Spinal cord (tissue), 10 donors: ENCODE data around the gene VSTM4. TPM values are rescaled to one million over a fixed set of nuclear protein-coding genes. Genes with fewer than 3 reads are reported as not detected.
A peak's percentile ranks its signal among the peaks of the same experiment; 100 is the strongest.

Source experiments
- DNase-seq, 6 donors: peaks; one replicate each; pipeline versions ENCODE4 v3.0.0 to v3.0.0-alpha.2; 2013 to 2015; ENCODE audit warnings: low spot score in 6 of 6, low read depth in 4 of 6
- H3K27ac ChIP-seq: one replicate; pipeline ENCODE4 v1.5.1; 2013; ENCODE audit warnings: low read depth, low read length, control low read depth
- H3K27me3 ChIP-seq: one replicate; pipeline ENCODE4 v1.6.1; 2013; ENCODE audit warnings: low read length; ENCODE audit not compliant: control insufficient read depth, insufficient read depth
- H3K36me3 ChIP-seq: one replicate; pipeline ENCODE4 v1.6.1; 2013; ENCODE audit warnings: low read length; ENCODE audit not compliant: control insufficient read depth, insufficient read depth
- H3K4me1 ChIP-seq: one replicate; pipeline ENCODE4 v1.6.1; 2013; ENCODE audit warnings: low read length; ENCODE audit not compliant: control insufficient read depth, insufficient read depth
- H3K4me3 ChIP-seq: one replicate; pipeline ENCODE4 v1.5.1; 2013; ENCODE audit warnings: low read depth, low read length, control low read depth
- H3K9me3 ChIP-seq: one replicate; pipeline ENCODE4 v1.6.1; 2013; ENCODE audit warnings: low read length; ENCODE audit not compliant: control insufficient read depth, insufficient read depth
- WGBS: methylation state at CpG from one replicate; pipeline ENCODE4 v1.1.5; 2013; ENCODE audit warnings: missing lambda C conversion rate; ENCODE audit not compliant: insufficient coverage; 5-methylcytosine and 5-hydroxymethylcytosine counted together
- polyA plus RNA-seq, 2 donors: library from polyadenylated mRNA; unstranded; fragments of 120-200 nt; gene quantifications; one replicate each; pipeline ENCODE4 v1.2.1, GENCODE V29; 2013; ENCODE audit not compliant: insufficient read length in 2 of 2
- total RNA-seq, 2 donors: library from RNA; depleted of rRNA in 1 of 2; stranded (reverse); fragments of 120-200 nt in 1 of 2; fragments of >200 nt in 1 of 2; gene quantifications; one replicate each; pipeline versions ENCODE4 v1.2.3 to v1.2.4, GENCODE V29; 2013 to 2014
- donor health status: healthy.

Gene VSTM4
- total and polyA plus RNA-seq, 4 donors = 16.7 to 40.5 (median 24.6) TPM

DNA sequence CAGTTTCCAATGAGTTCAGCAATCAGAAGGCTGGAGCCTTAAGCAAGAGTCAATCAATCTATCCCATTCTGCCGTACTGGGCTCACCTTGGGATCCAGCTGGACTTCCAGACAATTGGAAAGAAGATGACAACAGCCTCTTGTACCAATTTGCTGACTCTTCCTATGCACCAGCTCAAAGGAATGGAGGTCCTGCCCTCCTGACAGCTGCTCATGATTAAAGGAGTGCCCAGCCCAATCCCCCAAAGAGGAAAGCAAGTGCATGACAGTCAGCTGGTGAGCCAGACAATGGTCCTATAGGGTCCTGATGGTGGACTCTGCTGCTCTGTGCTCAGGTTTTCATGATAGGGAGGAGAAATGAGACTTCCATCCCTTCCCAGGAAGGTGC lies 25.1 kb downstream of the VSTM4 start:
- Histone ChIP-seq H3K9me3 (peaks cover 6% of the 10 kb centered on the region), H3K27ac (no peak overlapping the region), H3K36me3 (peaks cover 7% of the 10 kb centered on the region), H3K27me3 (no peaks in the 10 kb centered on the region), H3K4me3 (no peak overlapping the region), H3K4me1 (peaks cover 16% of the 10 kb centered on the region)
- WGBS = 44% methylated on average over 1 of the region's 1 CpG
- no peak for DNase-seq

DNA sequence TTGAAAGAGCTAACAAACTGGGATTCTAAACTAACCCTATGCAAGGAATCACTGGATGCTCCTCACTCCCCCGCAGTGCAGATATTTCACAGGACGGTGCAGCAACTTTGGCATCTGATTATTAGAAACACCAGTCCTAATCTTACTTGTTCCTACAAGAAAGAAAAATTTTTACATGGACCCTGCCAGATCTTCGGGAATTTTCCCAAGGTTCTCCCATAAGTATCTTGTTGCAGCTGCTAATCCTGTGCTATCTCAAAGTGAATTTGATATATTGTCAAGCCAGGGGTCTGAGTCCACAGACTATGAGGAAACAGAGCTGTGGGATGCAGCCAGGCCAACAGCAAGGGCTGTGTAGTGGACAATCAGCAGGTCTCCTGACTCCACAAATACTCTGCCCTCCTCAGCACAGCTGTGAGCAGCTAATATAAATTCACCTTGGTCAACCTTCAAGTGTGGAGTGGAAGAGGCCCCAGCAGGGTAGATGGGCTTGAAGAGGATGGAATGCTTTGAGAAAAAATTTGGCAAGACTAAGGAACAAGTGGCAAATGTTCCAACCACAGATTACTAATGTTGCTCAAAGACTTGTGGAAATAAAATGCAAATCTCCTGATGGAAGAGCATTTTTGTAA lies 25.6 kb downstream of the VSTM4 start:
- DNase-seq = peak in 1 of 6 donors; percentile 67
- Histone ChIP-seq H3K27me3 (no peaks in the 10 kb centered on the region), H3K36me3 (peaks cover 7% of the 10 kb centered on the region), H3K4me1 (peaks cover 12% of the 10 kb centered on the region), H3K9me3 (peaks cover 6% of the 10 kb centered on the region), H3K4me3 (no peak overlapping the region), H3K27ac (peak overlapping the region; percentile 36)
- 83% methylated on average over 1 of the region's 3 CpGs for WGBS

DNA sequence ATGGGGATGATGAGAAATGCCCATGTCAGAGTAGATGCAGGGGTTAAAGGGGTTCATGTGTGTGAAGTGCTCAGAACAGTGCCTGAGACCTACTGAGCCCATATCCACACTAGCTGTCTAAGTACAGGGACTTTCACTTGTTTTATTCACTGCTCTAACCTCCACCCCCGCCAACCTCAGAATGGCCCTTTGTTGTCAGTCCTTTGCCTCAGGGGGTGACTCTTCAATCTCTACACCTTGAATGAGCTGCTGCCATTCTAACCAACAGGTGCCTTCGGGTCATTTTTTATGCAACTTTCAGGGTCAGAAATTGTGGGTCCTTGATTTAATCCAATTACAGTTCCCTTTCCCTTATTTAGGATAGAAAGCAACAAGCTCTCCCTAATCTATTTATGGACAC lies 26.2 kb downstream of the VSTM4 start:
- H3K36me3 ChIP-seq = peaks cover 7% of the 10 kb centered on the region
- no peak for DNase-seq
- H3K9me3 ChIP-seq = peaks cover 6% of the 10 kb centered on the region
- no peak overlapping the region for H3K27ac ChIP-seq
- 100% methylated on average over 1 of the region's 2 CpGs for WGBS
- no peak overlapping the region for H3K4me3 ChIP-seq
- H3K27me3 ChIP-seq = no peaks in the 10 kb centered on the region
- H3K4me1 ChIP-seq = peaks cover 7% of the 10 kb centered on the region

DNA sequence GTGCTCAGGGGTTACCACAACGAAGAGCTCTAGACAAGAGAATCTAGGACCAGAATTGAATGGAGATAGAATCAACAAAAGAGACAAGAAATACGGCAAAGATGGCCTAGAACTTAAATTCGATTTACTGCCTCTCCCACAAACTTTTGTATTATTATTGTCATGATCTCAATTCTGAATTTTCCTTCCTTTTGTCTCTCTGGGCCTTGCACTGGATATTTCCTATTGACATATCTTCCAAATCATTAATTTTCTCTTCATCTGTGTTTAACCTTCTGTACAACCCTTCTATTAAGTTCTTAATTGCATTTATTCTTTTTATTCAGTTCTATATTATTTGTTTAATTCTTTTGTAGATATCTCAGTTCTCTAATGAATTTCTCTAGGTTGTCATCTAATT lies 28.4 kb downstream of the VSTM4 start:
- Histone ChIP-seq H3K4me3 (no peak overlapping the region), H3K27ac (no peak overlapping the region), H3K27me3 (no peaks in the 10 kb centered on the region), H3K36me3 (peaks cover 3% of the 10 kb centered on the region), H3K4me1 (peaks cover 22% of the 10 kb centered on the region), H3K9me3 (peaks cover 6% of the 10 kb centered on the region)
- no peak for DNase-seq
- WGBS = 100% methylated on average over 1 of the region's 3 CpGs

DNA sequence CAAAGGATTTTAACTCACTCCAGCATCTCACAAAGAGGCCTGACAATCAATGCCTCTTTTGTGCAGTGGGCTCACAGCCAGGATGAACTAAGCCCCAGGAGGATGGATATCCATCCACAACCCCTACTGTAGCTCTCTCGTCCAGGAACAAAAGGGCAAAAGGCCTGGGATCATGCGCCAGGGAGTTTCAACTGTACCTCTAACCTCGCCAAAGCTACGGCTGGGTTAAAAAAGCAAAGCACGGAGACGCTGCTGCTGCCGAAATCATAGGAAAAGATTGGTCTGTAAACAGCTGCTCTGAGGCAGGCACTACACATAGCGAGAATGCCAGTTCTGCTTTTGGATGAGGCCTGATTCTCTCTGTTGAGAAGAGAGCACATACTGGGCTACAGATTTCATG lies 32.1 kb downstream of the VSTM4 start:
- Histone ChIP-seq H3K27ac (peak overlapping the region; percentile 62), H3K27me3 (no peaks in the 10 kb centered on the region), H3K36me3 (no peaks in the 10 kb centered on the region), H3K4me3 (no peak overlapping the region), H3K4me1 (peaks cover 38% of the 10 kb centered on the region), H3K9me3 (peaks cover 6% of the 10 kb centered on the region)
- 5% methylated on average over 8 of the region's 8 CpGs for WGBS
- peak in 3 of 6 donors; percentile 47 to 82 (median 81) for DNase-seq

DNA sequence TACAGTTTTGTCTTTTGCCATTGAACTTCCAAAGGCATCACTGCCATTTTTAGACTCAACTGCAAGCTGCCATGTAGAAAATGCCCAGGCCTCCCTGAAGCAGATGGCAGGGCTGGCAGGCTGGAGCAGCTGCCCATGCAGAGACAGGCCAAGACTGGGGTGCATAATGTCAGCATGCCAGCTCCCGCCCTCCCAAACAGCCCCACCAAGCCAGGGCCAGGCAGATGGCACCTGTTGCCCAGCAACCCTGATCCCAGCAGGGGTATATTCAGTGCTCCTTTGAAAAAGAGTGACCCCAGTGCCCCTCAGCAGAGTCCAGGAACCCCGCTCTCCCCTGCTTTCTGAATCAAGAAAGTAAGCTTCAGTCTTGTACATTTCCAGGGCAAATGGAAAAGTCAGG lies 32.6 kb downstream of the VSTM4 start:
- Histone ChIP-seq H3K4me3 (no peak overlapping the region), H3K36me3 (no peaks in the 10 kb centered on the region), H3K4me1 (peaks cover 38% of the 10 kb centered on the region), H3K27ac (peak overlapping the region; percentile 62), H3K27me3 (no peaks in the 10 kb centered on the region), H3K9me3 (peaks cover 6% of the 10 kb centered on the region)
- DNase-seq = peak in 3 of 6 donors; percentile 48 to 90 (median 85)
- 0% methylated on average over 1 of the region's 2 CpGs for WGBS

DNA sequence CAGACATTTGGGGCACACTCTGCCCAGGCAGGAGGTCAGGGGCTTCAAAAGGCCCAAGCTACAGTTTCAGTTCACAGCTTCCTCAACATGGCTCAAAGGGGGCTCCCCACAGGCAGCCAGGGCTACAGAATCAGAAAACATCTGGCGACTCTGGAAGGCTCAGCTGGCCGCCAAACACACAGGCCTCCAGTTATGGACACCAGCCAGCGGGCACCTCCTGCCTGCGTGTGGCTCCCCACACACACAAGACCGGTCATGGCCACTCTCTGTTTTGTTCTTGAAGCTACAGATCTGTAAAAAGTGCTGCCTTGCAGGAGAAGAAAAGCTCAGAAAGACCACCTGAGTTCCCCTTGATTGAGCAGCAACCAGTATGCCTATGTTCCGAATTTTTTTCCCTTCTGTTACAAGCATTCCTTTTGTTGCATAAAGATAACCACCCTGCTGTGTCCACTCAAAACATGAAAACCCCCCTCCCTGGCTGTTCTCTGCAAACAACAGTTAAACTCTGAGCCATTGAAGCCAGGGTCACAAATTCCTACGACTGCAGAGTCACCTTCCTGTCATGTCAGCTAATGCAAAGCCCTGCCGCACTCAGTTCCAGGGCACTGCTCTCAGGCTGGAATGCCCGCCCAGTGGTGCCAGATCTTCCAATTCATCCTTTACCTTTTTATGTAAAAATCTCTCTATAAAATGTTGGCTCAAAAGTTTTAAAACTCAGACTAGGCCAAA lies 33.6 kb downstream of the VSTM4 start:
- peaks cover 44% of the 10 kb centered on the region for H3K4me1 ChIP-seq
- no peaks in the 10 kb centered on the region for H3K27me3 ChIP-seq
- no peaks in the 10 kb centered on the region for H3K36me3 ChIP-seq
- DNase-seq = peak in 2 of 6 donors; percentile 65 to 67
- H3K4me3 ChIP-seq = no peak overlapping the region
- H3K27ac ChIP-seq = peak overlapping the region; percentile 62
- WGBS = 39% methylated on average over 8 of the region's 9 CpGs
- peaks cover 1% of the 10 kb centered on the region for H3K9me3 ChIP-seq

DNA sequence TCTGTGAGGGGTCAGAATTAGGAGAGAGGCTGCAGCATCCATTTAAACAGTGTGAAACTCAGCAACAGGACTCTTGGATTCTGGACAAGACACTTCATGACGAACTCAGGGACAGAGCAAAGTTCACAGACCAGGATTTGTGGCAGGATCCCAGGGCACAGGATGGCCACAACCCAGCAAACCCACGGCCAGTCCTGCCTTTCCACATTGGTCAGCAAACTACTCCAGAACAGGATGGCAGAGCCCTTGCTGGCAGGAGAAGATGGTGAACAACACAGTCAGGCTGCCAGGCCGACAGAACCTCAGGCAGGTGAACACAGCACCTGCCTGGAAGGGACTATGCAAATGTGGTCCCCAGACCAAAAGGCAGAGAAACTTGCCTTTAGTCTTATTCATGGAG lies 34.4 kb downstream of the VSTM4 start:
- H3K27me3 ChIP-seq = no peaks in the 10 kb centered on the region
- H3K4me3 ChIP-seq = no peak overlapping the region
- DNase-seq = no peak
- peak overlapping the region; percentile 62 for H3K27ac ChIP-seq
- no peaks in the 10 kb centered on the region for H3K9me3 ChIP-seq
- H3K36me3 ChIP-seq = peaks cover 6% of the 10 kb centered on the region
- peaks cover 44% of the 10 kb centered on the region for H3K4me1 ChIP-seq
- WGBS = 70% methylated on average over 2 of the region's 3 CpGs

DNA sequence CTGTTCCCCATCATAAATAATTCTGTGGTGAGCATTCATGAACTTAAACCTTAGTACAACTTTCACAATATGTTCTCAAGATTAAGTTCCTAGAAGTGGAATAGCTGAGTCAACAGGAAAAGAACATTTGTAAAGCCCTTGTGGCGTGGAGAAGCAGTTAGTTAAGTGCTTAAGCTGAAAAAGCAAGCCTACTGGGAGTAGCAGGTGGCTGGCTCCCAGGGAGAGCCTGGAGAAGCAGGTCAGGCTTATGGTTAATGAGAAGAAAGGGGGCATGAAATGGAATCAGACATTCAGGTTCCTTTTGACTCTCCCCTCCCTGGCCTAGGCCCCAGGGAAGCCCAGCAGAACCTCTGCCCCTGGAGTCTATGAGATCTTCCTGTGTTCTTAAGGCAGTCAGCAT lies 35.3 kb downstream of the VSTM4 start:
- peaks cover 44% of the 10 kb centered on the region for H3K4me1 ChIP-seq
- H3K9me3 ChIP-seq = no peaks in the 10 kb centered on the region
- no peaks in the 10 kb centered on the region for H3K27me3 ChIP-seq
- peak in 2 of 6 donors; percentile 27 to 58 for DNase-seq
- 30% methylated on average over 1 of the region's 1 CpG for WGBS
- peaks cover 15% of the 10 kb centered on the region for H3K36me3 ChIP-seq
- H3K27ac ChIP-seq = no peak overlapping the region
- H3K4me3 ChIP-seq = no peak overlapping the region

DNA sequence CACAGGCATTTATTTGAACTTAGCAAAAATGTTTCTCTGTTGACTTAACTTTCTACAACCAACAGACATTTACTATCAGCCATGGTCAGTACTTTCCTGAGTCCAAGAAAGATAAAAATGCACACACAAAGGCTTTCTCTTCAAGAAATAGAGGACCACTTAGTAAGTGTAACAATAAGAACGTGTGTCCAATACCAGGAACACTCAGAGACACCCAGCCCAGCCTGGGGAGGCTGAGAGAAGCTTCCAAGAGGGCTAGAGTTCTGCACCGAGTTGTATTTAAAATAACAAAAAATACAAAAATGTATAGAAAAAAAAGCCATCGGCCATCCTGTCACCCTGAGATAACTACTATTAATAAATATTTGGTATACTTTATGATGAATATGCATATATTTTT lies 35.8 kb downstream of the VSTM4 start:
- peaks cover 44% of the 10 kb centered on the region for H3K4me1 ChIP-seq
- WGBS = no CpG with 5 or more reads among the region's 3 CpGs

More for the DNA sequence above, 35.8 kb downstream of the VSTM4 start:
- Histone ChIP-seq H3K4me3 (no peak overlapping the region), H3K36me3 (peaks cover 21% of the 10 kb centered on the region), H3K27ac (no peak overlapping the region), H3K27me3 (no peaks in the 10 kb centered on the region), H3K9me3 (no peaks in the 10 kb centered on the region)
- no peak for DNase-seq
